Measurements from ENCODE around the gene CPT2. TPM values are rescaled to one million over a fixed set of nuclear protein-coding genes. Genes with fewer than 3 reads are reported as not detected.

Gene CPT2
- total and polyA plus RNA-seq, 9 of the 15 experiments (the other 6 are each of a cell fraction or from before 2014, with no cell fraction given): 7.6 to 25.1 (median 16.8) TPM

- Histone ChIP-seq H4K20me1 (replicated peaks; ENCODE audit: control insufficient read depth, insufficient read depth, low read length) (no peaks in the 10 kb centered on the region), H3K9me3 (replicated peaks; ENCODE audit: control insufficient read depth, insufficient read depth, low read depth, low read length) (no peaks in the 10 kb centered on the region), H3K27ac (ENCODE audit: extremely low read depth, low read depth, low read length) (no peak overlapping the region), H3K4me2 (ENCODE audit: insufficient read depth, low read length) (no peak overlapping the region), H3K9me1 (ENCODE audit: control insufficient read depth, insufficient read depth, low read length) (no peaks in the 10 kb centered on the region), H3K4me3 (no peak overlapping the region), H3K4me1 (replicated peaks in 1 of 2; ENCODE audit: control insufficient read depth in 2 of 2, insufficient read depth in 2 of 2, low read length in 2 of 2) (peaks cover 16 to 34% of the 10 kb centered on the region in 2 experiments), H3K79me2 (ENCODE audit: control insufficient read depth, insufficient read depth, low read length) (no peaks in the 10 kb centered on the region), H2AFZ (ENCODE audit: low read depth, low read length) (no peak overlapping the region), H3K36me3 (ENCODE audit: control insufficient read depth, insufficient read depth, low read length) (no peaks in the 10 kb centered on the region), H3K9ac (ENCODE audit: insufficient read depth in 1 of 2, low read depth in 2 of 2, low read length in 2 of 2) (no peak overlapping the region), H3K27me3 (ENCODE audit: control insufficient read depth in 2 of 2, insufficient read depth in 2 of 2, low read length in 2 of 2) (peaks cover 28 to 49% of the 10 kb centered on the region in 2 experiments; a peak in 4 of 5 replicates)
- TF ChIP-seq RBM34 (IDR thresholded peaks at IDR 0.05; ENCODE audit: borderline replicate concordance, insufficient read depth, low read length) (no peak), SREBF2 (CRISPR knock-in tag; IDR thresholded peaks at IDR 0.05) (no peak), MCM3 (IDR thresholded peaks at IDR 0.05) (no peak)
- in situ Hi-C loops (cut with MboI) (loop anchor here (10.0 to 25.0 kb wide), 2 partner anchors 269 to 476 kb away; partner anchors contain the start of gene ECHDC2), intact Hi-C loops (cut with micrococcal nuclease) (no loop called here)
- BruUV-seq (replicated peaks): no TSS peak
- POLR2A ChIA-PET: interaction anchor here (0.7 to 4.3 kb wide), 6 partner anchors 16 to 497 kb away, joined by 3 to 19 read pairs (median 3); no protein-coding TSS in a partner anchor
- DNase-seq (ENCODE audit: extremely low read depth in 1 of 4, low spot score in 3 of 4) (no peak), ATAC-seq (0 out of 3 replicates have a peak, but pooled peaks have one; percentile 9), FAIRE-seq (no peak)
- 22% methylated on average over 5 of the region's 5 CpGs for WGBS (ENCODE audit: insufficient coverage, low coverage, missing lambda C conversion rate)
- CTCF ChIA-PET (ENCODE audit: low intra/inter-chr PET ratio): no interaction called here
Observed at GRCh38 chr1:53180951-53181350, 15.7 kb upstream of the CPT2 start.

DNA sequence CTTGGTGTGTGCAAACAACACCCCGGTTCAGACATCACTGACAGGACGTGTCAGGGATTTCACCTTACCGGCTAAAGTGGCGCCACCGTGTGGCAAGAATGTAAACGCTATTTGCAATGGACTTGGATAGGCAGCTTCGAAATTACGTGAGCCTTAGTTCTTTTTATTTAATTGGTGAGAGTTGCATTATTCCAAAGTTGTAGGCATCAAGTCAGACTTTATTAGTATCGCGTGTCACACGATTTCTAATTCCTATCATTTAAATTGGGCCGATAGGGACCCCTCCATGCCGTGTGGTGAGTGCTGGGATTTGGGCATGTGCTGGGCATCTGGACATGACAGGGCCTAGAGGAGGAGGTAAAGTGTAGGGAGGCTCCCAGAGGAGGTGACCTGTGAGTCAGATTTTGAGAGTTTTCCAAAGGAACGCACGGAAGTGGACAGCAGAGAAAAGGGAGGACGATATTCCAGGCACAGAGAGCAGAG is 14.5 kb upstream of the CPT2 start:
- intact Hi-C loops (cut with micrococcal nuclease): loop anchor here (2.0 kb wide), 2 partner anchors 55 to 269 kb away; no protein-coding TSS in a partner anchor
- Histone ChIP-seq H2AFZ (ENCODE audit: low read depth, low read length) (peak overlapping the region; percentile 93), H3K4me2 (ENCODE audit: insufficient read depth, low read length) (peak overlapping the region; percentile 61; the same call in 1 of the 2 replicates), H3K27me3 (ENCODE audit: control insufficient read depth in 2 of 2, insufficient read depth in 2 of 2, low read length in 2 of 2) (peaks cover 20 to 37% of the 10 kb centered on the region in 2 experiments; a peak in 4 of 5 replicates), H3K9ac (ENCODE audit: insufficient read depth in 1 of 2, low read depth in 2 of 2, low read length in 2 of 2) (no peak overlapping the region), H4K20me1 (replicated peaks; ENCODE audit: control insufficient read depth, insufficient read depth, low read length) (no peaks in the 10 kb centered on the region), H3K79me2 (ENCODE audit: control insufficient read depth, insufficient read depth, low read length) (no peaks in the 10 kb centered on the region), H3K36me3 (ENCODE audit: control insufficient read depth, insufficient read depth, low read length) (no peaks in the 10 kb centered on the region), H3K4me3 (no peak overlapping the region), H3K9me3 (replicated peaks; ENCODE audit: control insufficient read depth, insufficient read depth, low read depth, low read length) (no peaks in the 10 kb centered on the region), H3K9me1 (ENCODE audit: control insufficient read depth, insufficient read depth, low read length) (no peaks in the 10 kb centered on the region), H3K4me1 (replicated peaks in 1 of 2; ENCODE audit: control insufficient read depth in 2 of 2, insufficient read depth in 2 of 2, low read length in 2 of 2) (peaks cover 16 to 34% of the 10 kb centered on the region in 2 experiments), H3K27ac (ENCODE audit: extremely low read depth, low read depth, low read length) (no peak overlapping the region)
- WGBS (ENCODE audit: insufficient coverage, low coverage, missing lambda C conversion rate): 20% methylated on average over 16 of the region's 16 CpGs
- DNase-seq (ENCODE audit: extremely low read depth in 1 of 4, low spot score in 3 of 4) (peak; percentile 84 to 93 (median 84)), FAIRE-seq (peak; percentile 94), ATAC-seq (peak; percentile 81)
- in situ Hi-C loops (cut with MboI): loop anchor here (10.0 to 25.0 kb wide), 2 partner anchors 270 to 477 kb away; partner anchors contain the start of gene ECHDC2
- ChIA-PET POLR2A (interaction anchor here (0.5 to 4.3 kb wide), 4 partner anchors 8 to 40 kb away, joined by 3 to 19 read pairs (median 5); no protein-coding TSS in a partner anchor), CTCF (ENCODE audit: low intra/inter-chr PET ratio) (interaction anchor here (1.7 kb wide), 1 partner anchor 277 kb away, joined by 8 read pairs; no protein-coding TSS in a partner anchor)
- BruUV-seq (replicated peaks): no TSS peak
- peak; percentile 66 for TF ChIP-seq CXXC5 (CRISPR knock-in tag; IDR thresholded peaks at IDR 0.05)
- TF ChIP-seq TEAD4 (IDR thresholded peaks at IDR 0.05; ENCODE audit: low read length): peak; percentile 97
- TF ChIP-seq TEAD4 (CRISPR knock-in tag; IDR thresholded peaks at IDR 0.05; ENCODE audit: borderline replicate concordance): peak; percentile 98
- 0 out of 2 replicates have a peak, but pooled peaks have one; percentile 26 for TF ChIP-seq ATF7 (IDR thresholded peaks at IDR 0.05)
- TF ChIP-seq C11orf30 (IDR thresholded peaks at IDR 0.05; ENCODE audit: low read depth): no peak
- TF ChIP-seq TEAD2 (tag; IDR thresholded peaks at IDR 0.05): peak; percentile 100
- no peak for TF ChIP-seq ATF1 (CRISPR knock-in tag; IDR thresholded peaks at IDR 0.05)
- peak; percentile 41; the same call in 1 of the 2 replicates for TF ChIP-seq ATF1 (tag; IDR thresholded peaks at IDR 0.05)
- TF ChIP-seq, protein P1, sequence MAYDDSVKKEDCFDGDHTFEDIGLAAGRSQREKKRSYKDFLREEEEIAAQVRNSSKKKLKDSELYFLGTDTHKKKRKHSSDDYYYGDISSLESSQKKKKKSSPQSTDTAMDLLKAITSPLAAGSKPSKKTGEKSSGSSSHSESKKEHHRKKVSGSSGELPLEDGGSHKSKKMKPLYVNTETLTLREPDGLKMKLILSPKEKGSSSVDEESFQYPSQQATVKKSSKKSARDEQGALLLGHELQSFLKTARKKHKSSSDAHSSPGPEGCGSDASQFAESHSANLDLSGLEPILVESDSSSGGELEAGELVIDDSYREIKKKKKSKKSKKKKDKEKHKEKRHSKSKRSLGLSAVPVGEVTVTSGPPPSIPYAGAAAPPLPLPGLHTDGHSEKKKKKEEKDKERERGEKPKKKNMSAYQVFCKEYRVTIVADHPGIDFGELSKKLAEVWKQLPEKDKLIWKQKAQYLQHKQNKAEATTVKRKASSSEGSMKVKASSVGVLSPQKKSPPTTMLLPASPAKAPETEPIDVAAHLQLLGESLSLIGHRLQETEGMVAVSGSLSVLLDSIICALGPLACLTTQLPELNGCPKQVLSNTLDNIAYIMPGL (CRISPR knock-in tag; IDR thresholded peaks at IDR 0.05): no peak
